Heart left ventricle (tissue), 13 donors: Measurements from ENCODE around the gene ALPG.

Source experiments
- POLR2A ChIP-seq, 2 donors: fragments of 450-650 bp; IDR thresholded peaks; one replicate each; pipeline ENCODE4 v1.6.1; 2017; ENCODE audit warnings: antibody characterized with exemption in 2 of 2, mild to moderate bottlenecking in 2 of 2, moderate library complexity in 2 of 2
- TF ChIP-seq, protein P1 (sequence below), 12 donors: fragments of 200-600 bp; sonication (generic) in 4 of 12; IDR thresholded peaks; one replicate each; pipeline versions ENCODE4 v1.5.0 to v1.8.0; 2018 to 2022; ENCODE audit warnings: antibody characterized with exemption in 12 of 12, mild to moderate bottlenecking in 5 of 12
- donor health status: ischemic (EF 13 %, LVEDD 7.1; RV severe dilation, severe dysfunction).
- donor health status: DM: no; HTN: yes; CAD: no.
- donor health status: DM: no; HTN: no; CAD: no.
- donor health status: ischemic (EF 25% LVEDD 6.9; RV normal size, moderate dysfunction).
- donor health status: ischemic (EF 25% LVEDD 5.7; RV mildly dilated, moderate dysfunction).
- donor health status: ischemic (EF 35%, LVEDD 5.7; RV mildly dilated, moderate dysfunction).
- donor health status: nonischemic (EF 11% LVEDD 7.7; RV severe dilation, severe dysfunction).
- donor health status: DM: yes; HTN: yes; CAD: no.
- donor health status: PGD.
- donor health status: ischemic (EF 29% LVEDD 5.4; RV normal size, mild dysfunction).
- donor health status: nonischemic (EF 23%, LVEDD 6.1; RV moderate dilation, normal function).

DNA sequence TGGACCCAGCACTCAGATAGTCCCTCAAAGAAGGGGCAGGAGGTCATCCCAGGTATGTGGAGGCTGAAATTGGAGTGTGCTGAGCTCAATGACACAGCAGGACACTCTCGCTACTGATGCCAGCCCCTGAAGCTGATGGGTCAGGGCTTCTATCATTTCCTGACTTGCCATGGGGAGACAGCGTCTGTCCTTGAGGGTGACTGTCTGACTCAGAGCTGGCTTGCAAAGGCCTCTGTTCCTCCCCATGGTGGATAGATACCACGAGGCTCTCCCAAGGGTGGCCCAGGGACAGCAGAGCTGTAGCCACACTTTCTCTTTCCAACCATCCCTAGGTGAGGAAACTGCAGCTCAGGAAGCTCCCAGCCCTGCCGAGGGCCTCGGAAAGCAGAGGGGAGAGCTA, 10.8 kb downstream of the ALPG start:
- TF ChIP-seq, protein P1, sequence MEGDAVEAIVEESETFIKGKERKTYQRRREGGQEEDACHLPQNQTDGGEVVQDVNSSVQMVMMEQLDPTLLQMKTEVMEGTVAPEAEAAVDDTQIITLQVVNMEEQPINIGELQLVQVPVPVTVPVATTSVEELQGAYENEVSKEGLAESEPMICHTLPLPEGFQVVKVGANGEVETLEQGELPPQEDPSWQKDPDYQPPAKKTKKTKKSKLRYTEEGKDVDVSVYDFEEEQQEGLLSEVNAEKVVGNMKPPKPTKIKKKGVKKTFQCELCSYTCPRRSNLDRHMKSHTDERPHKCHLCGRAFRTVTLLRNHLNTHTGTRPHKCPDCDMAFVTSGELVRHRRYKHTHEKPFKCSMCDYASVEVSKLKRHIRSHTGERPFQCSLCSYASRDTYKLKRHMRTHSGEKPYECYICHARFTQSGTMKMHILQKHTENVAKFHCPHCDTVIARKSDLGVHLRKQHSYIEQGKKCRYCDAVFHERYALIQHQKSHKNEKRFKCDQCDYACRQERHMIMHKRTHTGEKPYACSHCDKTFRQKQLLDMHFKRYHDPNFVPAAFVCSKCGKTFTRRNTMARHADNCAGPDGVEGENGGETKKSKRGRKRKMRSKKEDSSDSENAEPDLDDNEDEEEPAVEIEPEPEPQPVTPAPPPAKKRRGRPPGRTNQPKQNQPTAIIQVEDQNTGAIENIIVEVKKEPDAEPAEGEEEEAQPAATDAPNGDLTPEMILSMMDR (IDR thresholded peaks at IDR 0.05), result no peak
- no peak for TF ChIP-seq POLR2A (IDR thresholded peaks at IDR 0.05)
